GM10847 (cell line): ENCODE measurements around the gene ADRM1.

ENCODE experiments used
- POLR2A ChIP-seq: IDR thresholded peaks from 2 replicates; pipeline ENCODE4 v1.6.1; 2011; ENCODE audit not compliant: insufficient read length; ENCODE audit errors: extremely low read depth

ADRM1 gene

GRCh38 chr20:62346398-62347150, 43.8 kb downstream of the ADRM1 start:
- TF ChIP-seq POLR2A = no peak

DNA sequence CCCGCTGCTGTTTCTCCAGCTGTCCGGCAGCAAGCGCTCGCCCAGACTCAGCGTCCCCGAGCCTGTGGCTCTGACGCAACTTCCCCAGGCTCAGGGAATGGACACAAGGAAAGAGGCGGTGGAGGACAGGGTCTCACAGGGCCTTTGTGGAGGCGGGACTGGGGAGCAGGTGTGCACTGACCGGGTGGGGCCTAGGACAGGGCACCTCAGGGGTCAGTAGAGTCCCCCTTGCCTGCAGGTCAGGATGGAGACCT, 44.3 kb downstream of the ADRM1 start:
- no peak for TF ChIP-seq POLR2A

DNA sequence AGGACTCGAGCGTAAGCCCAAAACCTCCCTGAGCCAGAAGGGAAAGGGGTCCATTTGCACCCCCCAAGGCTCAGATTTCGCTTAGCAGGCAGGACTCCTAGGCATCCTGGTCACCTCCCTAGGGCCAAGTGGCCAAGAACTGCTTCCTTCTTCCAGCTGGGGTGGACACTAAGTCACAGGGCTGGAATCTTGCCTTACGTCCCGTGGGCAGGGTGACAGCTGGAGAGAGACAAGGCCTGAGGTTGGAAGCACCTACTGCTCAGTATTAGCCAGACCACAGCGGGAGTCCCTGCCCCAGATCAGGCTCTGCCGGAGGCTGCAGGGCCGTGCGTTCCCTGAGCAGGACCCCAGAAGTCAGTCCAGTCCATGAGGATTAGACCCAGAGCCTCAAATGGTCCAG, 44.6 kb downstream of the ADRM1 start:
- no peak for TF ChIP-seq POLR2A

DNA sequence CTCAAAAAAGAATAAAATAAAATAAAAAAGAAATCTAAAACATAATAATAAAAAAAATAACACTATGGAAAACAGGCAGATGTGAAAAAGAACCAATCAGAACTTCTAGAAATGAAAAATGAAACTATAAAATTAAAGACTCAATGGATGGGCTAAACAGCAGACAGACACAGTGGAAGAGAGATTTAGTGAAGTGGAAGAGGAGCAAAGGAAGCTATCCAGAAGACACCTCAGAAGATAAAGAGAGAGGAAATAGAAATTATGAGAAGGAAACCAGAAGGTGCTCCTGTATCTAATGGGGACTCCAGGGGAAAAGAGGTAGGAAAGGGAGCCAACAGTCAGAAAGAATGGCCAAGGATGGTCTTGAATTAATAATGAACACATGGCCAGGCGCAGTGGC, 45.8 kb downstream of the ADRM1 start:
- TF ChIP-seq POLR2A = no peak

- no peak for TF ChIP-seq POLR2A
Observed at GRCh38 chr20:62349556-62350097, 46.8 kb downstream of the ADRM1 start.

DNA sequence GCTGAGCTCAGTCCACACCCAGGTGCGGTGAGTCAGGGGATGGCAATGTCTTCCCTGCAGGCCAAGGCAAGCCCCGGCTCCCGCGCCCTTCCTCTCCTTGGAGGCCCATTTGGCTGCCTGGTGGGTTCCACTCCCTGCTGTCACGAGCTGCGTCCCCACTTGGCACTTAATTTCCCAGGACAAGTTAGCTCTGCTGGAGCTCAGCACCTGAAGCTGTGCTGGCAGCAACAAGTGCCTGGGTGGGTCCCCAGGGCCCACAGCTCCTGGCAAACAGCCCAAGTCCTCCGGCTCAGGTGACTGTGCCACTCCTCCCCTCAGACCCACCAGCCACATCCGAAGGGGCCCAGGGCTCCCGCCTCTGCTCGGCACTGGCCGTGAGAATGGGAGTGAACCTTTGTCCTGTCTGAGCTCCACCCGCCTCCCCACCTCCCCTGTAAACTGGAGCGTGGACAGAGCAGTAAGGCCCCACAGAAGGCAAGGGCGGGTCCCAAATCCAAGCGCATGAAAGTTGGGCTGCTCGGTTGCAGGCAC, 47.4 kb downstream of the ADRM1 start:
- no peak for TF ChIP-seq POLR2A

DNA sequence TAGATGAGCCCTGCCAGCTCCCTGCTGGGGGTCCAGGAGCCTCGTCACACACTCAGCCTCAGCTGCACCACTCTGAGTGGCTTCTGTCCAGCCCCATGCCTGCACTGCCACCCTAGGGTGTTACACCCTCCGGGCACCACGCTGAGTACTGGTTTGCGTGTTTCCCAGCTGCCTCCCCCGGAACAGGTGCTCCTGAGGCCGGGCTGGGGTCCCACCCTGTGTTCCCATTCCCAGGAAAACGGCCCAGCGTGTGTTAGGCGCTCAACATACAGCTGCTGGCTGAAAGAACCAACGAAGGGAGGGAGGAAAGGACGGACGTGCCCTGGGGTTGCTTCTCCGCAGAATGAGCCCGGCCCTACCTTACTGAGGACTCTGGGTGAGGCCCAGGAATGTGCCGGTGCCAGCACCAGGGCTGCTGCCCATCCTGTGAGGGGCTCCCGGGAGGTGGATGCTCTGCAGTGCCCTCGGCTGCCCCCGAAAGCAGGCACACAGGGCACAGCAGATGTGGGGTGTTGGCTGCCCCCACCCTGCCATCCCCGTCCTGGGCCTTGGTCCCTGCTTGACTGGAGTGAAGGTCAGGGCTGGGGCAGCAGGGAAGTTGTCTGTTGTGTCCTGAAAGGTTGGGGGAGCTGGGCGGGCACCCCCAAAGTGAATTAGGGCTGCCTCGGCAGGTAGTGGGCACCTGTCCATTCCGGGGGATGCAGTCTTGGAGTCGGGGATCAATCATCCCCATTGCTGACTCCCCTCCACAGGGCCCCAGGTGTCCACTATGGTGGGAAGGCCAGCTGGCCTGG, 48.0 kb downstream of the ADRM1 start:
- TF ChIP-seq POLR2A = no peak

DNA sequence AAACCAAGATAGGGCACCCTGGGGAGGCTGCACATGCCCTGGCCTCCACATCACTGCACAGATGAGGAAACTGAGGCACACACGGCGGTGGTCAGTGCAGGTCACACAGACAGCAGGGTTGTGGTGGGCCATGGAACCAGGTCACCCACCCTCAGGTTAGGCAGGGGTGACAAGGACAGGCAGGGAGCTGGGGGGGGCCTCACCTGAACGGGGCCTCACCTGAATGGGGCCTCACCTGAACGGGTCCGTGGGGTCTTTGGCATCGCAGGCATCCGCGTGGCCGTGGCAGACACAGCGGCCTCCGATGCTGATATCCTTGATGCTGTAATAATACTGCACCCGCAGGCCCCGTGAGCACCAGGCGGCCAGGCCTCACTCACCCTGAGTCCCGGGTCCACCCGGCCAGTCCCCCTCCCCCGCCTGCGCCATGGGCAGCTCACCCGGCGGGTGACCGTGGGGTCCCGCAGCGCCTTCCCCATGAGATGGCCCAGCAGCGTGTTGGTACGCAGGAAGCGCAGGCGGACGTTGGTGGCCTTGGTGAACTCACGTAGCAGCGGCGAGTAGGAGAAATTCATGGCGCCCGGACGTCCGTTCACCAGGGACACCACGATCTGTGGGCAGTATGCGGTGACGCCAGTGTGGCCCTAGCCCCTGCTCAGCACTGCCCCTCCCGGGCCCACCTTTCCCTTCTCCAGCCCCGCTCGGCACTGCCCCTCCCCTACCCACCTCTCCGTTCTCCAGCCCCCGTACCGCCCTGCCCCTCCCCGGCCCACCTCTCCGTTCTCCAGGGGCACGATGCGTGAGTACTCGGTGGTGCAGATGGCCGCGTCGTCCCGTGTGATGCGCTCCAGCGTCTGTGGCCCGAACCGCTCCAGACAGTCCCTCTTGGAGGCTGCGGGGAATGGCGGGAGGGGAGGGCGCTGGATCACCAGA, 48.9 kb downstream of the ADRM1 start:
- TF ChIP-seq POLR2A = no peak

DNA sequence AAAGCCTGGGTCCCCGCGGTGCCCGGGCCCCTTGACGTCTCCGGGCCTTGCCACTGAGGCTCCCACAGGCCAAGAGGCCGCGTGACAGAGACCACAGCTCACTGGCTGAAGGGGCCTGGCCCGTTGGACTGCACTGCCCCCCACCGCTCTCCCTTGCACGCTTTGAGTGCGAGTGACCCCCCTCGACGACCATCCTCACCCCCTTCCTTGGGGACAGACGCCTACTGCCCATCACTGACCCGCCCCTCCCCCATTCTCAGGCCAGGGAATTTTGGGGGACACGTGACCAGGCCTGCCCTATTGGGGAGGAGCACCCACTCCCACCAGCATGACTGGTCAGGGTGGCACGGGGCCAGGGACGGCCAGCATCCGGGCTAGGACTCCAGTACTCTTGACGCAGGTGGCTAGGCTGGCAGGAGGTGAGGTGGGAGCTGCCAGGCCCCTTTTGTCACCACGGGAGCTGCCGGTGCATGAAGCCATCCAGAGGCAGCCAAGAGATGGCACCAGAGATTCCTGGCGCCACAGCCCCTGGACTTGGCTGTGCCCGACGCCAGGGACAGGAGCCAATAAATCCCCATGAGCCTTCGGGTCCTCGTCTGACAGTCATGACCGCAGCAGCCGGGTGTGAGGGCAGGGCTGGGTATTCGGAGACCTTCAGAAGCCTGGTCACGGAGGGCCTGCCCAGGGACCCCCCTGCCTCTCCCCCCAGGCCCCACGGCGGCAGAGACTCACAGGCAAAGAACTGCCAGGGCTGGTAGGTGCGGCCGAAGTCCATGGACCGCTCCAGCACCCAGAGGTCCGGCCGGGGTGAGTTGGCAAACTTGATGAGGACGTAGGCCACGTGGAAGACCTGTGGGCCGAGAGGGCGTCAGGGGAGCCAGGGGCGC, 49.8 kb downstream of the ADRM1 start:
- TF ChIP-seq POLR2A = no peak

- no peak for TF ChIP-seq POLR2A
Observed at GRCh38 chr20:62353289-62354030, 50.7 kb downstream of the ADRM1 start.

DNA sequence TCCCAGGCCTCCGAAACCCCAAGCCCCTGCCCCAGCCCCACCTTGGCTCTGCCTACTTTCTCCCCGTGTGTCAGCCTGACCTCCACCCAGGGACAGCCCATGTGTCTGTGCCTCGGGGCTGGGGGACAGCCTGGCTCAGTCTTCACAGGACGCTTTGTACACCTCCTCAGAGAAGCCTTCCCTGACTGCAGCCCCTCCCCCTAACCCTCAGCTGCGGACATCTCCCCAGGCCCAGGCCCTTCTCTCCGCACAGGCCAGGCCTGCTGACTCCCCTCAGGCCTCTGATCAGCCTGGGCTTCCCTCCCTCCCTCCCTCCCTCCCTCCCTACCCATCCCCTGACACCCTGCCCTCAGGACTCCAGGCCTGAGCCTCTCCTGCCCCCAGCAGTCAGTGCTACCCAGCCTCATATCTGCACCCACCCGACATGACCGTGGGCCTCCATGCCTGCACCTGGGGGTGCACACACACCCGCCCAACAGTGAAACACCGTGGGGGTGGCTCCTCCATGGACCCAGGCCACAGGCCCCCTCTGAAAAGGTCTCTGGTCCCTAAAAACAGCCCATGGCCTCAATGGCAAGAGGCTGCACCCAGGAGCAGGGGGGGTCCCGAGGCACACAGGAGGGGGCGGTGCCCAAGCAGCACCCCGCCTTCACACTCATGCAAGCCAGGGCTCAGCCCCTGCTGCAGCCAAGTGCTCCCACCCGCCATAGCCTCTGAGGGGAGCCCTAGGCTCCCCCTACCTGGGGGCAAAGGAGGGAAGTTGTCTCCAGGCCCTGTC, 51.4 kb downstream of the ADRM1 start:
- TF ChIP-seq POLR2A = no peak

DNA sequence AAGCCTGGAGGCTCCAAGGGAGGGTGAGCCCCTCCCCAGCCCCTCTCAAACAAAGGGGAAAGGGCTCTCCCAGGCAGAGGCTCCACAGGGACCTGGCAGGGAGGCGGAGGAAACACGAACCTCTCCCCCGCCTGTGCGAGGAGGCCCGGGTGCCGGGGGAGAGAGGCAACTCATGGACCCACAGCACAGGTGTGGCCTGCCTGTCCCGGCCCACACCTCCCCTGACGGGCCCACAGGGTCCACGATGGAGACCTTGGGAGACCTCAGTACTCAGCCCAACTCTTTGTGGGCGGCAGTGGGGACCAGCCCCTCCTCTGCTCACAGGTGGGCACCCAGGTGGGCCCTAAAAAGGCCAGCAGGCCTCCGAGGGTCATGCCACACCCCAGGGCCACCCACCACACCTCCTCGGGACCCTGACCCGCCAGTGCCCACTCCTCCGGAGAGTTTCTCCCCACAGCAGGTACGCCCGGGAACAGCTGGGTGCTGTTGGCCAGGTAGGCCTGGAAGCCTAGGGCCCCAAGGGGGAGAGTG, 52.1 kb downstream of the ADRM1 start:
- no peak for TF ChIP-seq POLR2A

- no peak for TF ChIP-seq POLR2A
Observed at GRCh38 chr20:62355516-62355877, 52.7 kb downstream of the ADRM1 start.
